WTC11 (cell line): Measurements from ENCODE around the gene ROS1. TPM values are rescaled to one million over a fixed set of nuclear protein-coding genes. Genes with fewer than 3 reads are reported as not detected.

Source experiments
- ATAC-seq: fragments of 200-7000 bp; cut with Tn5 transposase; 2 replicates; pipeline ENCODE4 v1.10.0; 2021; ENCODE audit warnings: mild to moderate bottlenecking, moderate library complexity
- CTCF ChIA-PET: fragments of 300-600 bp; sonication (Branson Sonifier 250); formaldehyde crosslinking; loops from one replicate; lab custom pipeline; 2021; ENCODE audit warnings: antibody characterized with exemption; lab: Charles Lee
- POLR2A ChIA-PET: fragments of 350-600 bp; sonication (Branson Sonifier 250); formaldehyde crosslinking; loops from one replicate; lab custom pipeline; 2021; ENCODE audit warnings: antibody characterized with exemption; lab: Charles Lee
- DNase-seq: peaks from one replicate; pipeline ENCODE4 v3.0.0; 2021; ENCODE audit warnings: low spot score
- H3K27ac Mint-ChIP-seq: 2 replicates; pipeline ENCODE4 v1.8.0; 2021; ENCODE audit warnings: mixed read lengths
- H3K27me3 Mint-ChIP-seq: 2 replicates; pipeline ENCODE4 v1.8.0; 2021; ENCODE audit warnings: low read depth, mild to moderate bottlenecking, moderate library complexity, mixed read lengths
- H3K36me3 Mint-ChIP-seq: 2 replicates; pipeline ENCODE4 v1.8.0; 2021; ENCODE audit warnings: mixed read lengths
- H3K4me1 Mint-ChIP-seq: 2 replicates; pipeline ENCODE4 v1.8.0; 2022; ENCODE audit warnings: mixed read lengths
- H3K4me3 Mint-ChIP-seq: 2 replicates; pipeline ENCODE4 v1.8.0; 2021; ENCODE audit warnings: mild to moderate bottlenecking, moderate library complexity, mixed read lengths
- H3K9me3 Mint-ChIP-seq: 2 replicates; pipeline ENCODE4 v1.8.0; 2021; ENCODE audit warnings: mixed read lengths
- ATF1 ChIP-seq: sonication (generic); formaldehyde crosslinking; IDR thresholded peaks from 2 replicates; pipeline ENCODE4 v1.8.1; 2023; ENCODE audit warnings: mild to moderate bottlenecking, moderate library complexity, missing genetic modification reagents
- ATF2 ChIP-seq: sonication (generic); formaldehyde crosslinking; IDR thresholded peaks from 2 replicates; pipeline ENCODE4 v1.8.1; 2022; ENCODE audit warnings: low read depth, missing genetic modification reagents, borderline replicate concordance
- HMGA2 ChIP-seq: fragments of 250-450 bp; sonication (Bioruptor Pico); IDR thresholded peaks from 2 replicates; pipeline ENCODE4 v1.4.0; 2021; ENCODE audit warnings: mild to moderate bottlenecking, moderate library complexity
- IRF1 ChIP-seq: sonication (generic); formaldehyde crosslinking; IDR thresholded peaks from 2 replicates; pipeline ENCODE4 v1.8.0; 2023; ENCODE audit warnings: missing genetic modification reagents
- IRF2 ChIP-seq: sonication (generic); formaldehyde crosslinking; IDR thresholded peaks from 2 replicates; pipeline ENCODE4 v1.8.0; 2022; ENCODE audit warnings: low read depth, missing genetic modification reagents, borderline replicate concordance
- JAZF1 ChIP-seq: fragments of 250-450 bp; sonication (Bioruptor Pico); IDR thresholded peaks from 2 replicates; pipeline ENCODE4 v1.9.0; 2021; ENCODE audit warnings: moderate library complexity, mild to moderate bottlenecking, inconsistent platforms
- KAT7 ChIP-seq: sonication (generic); formaldehyde crosslinking; IDR thresholded peaks from 2 replicates; pipeline ENCODE4 v1.8.1; 2023; ENCODE audit warnings: missing genetic modification reagents, mild to moderate bottlenecking, borderline replicate concordance
- MXD4 ChIP-seq: fragments of 250-450 bp; sonication (Bioruptor Pico); IDR thresholded peaks from 2 replicates; pipeline ENCODE4 v1.8.0; 2021; ENCODE audit warnings: mild to moderate bottlenecking, moderate library complexity, borderline replicate concordance
- MYBL2 ChIP-seq: sonication (generic); formaldehyde crosslinking; IDR thresholded peaks from 2 replicates; pipeline ENCODE4 v1.8.1; 2023; ENCODE audit warnings: mild to moderate bottlenecking, moderate library complexity, missing genetic modification reagents
- NFE2L1 ChIP-seq: sonication (generic); formaldehyde crosslinking; IDR thresholded peaks from 2 replicates; pipeline ENCODE4 v1.8.1; 2023; ENCODE audit warnings: missing genetic modification reagents
- NR1H2 ChIP-seq: sonication (generic); formaldehyde crosslinking; IDR thresholded peaks from 2 replicates; pipeline ENCODE4 v1.9.0; 2021; ENCODE audit warnings: mild to moderate bottlenecking, moderate library complexity, missing genetic modification reagents
- NR3C1 ChIP-seq: sonication (generic); formaldehyde crosslinking; conservative IDR thresholded peaks from 2 replicates; pipeline ENCODE4 v1.8.1; 2023; ENCODE audit warnings: low read depth, mild to moderate bottlenecking, missing genetic modification reagents
- PRRX2 ChIP-seq: fragments of 250-450 bp; sonication (Bioruptor Pico); IDR thresholded peaks from 2 replicates; pipeline ENCODE4 v1.8.0; 2021; ENCODE audit warnings: mild to moderate bottlenecking
- RORB ChIP-seq: fragments of 250-450 bp; sonication (Bioruptor Pico); IDR thresholded peaks from 2 replicates; pipeline ENCODE4 v1.9.0; 2021; ENCODE audit warnings: mild to moderate bottlenecking
- SMAD3 ChIP-seq: sonication (generic); formaldehyde crosslinking; IDR thresholded peaks from 2 replicates; pipeline ENCODE4 v1.8.0; 2022; ENCODE audit warnings: missing genetic modification reagents, mild to moderate bottlenecking, borderline replicate concordance
- SOX15 ChIP-seq: fragments of 250-450 bp; sonication (Bioruptor Pico); IDR thresholded peaks from 2 replicates; pipeline ENCODE4 v1.9.0; 2021; ENCODE audit warnings: mild to moderate bottlenecking
- TEAD1 ChIP-seq: sonication (generic); formaldehyde crosslinking; IDR thresholded peaks from 2 replicates; pipeline ENCODE4 v1.8.0; 2022; ENCODE audit warnings: mild to moderate bottlenecking, missing genetic modification reagents
- ZBTB21 ChIP-seq: sonication (generic); formaldehyde crosslinking; IDR thresholded peaks from 2 replicates; pipeline ENCODE4 v1.8.1; 2023; ENCODE audit warnings: mild to moderate bottlenecking, missing genetic modification reagents, borderline replicate concordance
- ZNF121 ChIP-seq: sonication (generic); formaldehyde crosslinking; IDR thresholded peaks from 2 replicates; pipeline ENCODE4 v1.8.0; 2023; ENCODE audit warnings: missing genetic modification reagents
- ZNF138 ChIP-seq: sonication (generic); formaldehyde crosslinking; conservative IDR thresholded peaks from 2 replicates; pipeline ENCODE4 v1.8.1; 2022; ENCODE audit warnings: mild to moderate bottlenecking, moderate library complexity, missing genetic modification reagents
- ZNF232 ChIP-seq: sonication (generic); formaldehyde crosslinking; IDR thresholded peaks from 2 replicates; pipeline ENCODE4 v1.8.0; 2022; ENCODE audit warnings: mild to moderate bottlenecking, missing genetic modification reagents
- ZNF423 ChIP-seq: fragments of 250-450 bp; sonication (Bioruptor Pico); IDR thresholded peaks from 2 replicates; pipeline ENCODE4 v2.1.2; 2022; ENCODE audit warnings: mild to moderate bottlenecking, moderate library complexity
- ZNF425 ChIP-seq: fragments of 250-450 bp; sonication (Bioruptor Pico); conservative IDR thresholded peaks from 2 replicates; pipeline ENCODE4 v1.9.0; 2021; ENCODE audit warnings: mild to moderate bottlenecking
- total RNA-seq: library from RNA; stranded (reverse); gene quantifications from 3 replicates; pipeline ENCODE4 v1.2.3, GENCODE V29; 2021
- TF ChIP-seq, protein P1 (sequence below): fragments of 250-450 bp; sonication (Bioruptor Pico); IDR thresholded peaks from 2 replicates; pipeline ENCODE4 v1.9.0; 2021; ENCODE audit warnings: moderate library complexity, mild to moderate bottlenecking, inconsistent platforms, borderline replicate concordance
- TF ChIP-seq, protein P2 (sequence below): fragments of 200-600 bp; IDR thresholded peaks from 2 replicates; pipeline ENCODE4 v1.8.0; 2022; ENCODE audit warnings: antibody characterized with exemption
- TF ChIP-seq, protein P3 (sequence below): sonication (generic); formaldehyde crosslinking; IDR thresholded peaks from 2 replicates; pipeline ENCODE4 v1.8.0; 2022; ENCODE audit warnings: mild to moderate bottlenecking, missing genetic modification reagents

The ROS1 gene
- total RNA-seq, 1 experiment from 2014 or later = 0.02 TPM

DNA sequence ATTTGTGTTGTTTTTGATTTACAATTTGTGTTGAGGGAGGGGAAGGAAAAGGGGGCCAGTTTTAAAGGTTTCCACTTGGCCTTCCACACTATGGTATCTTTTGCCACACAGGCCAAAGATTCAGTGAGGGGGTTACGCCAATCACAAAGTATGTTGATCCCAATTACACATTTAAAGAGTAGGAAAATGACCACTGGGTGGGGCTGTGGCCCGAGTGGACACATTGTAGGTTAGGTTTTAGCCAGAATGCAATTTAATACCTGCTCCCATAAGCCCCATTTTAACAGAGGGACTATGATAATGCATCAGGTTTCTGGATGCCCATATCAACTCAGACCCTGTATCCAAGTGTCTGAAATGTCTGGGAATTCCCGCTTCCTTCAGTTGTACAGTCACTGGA lies 144.8 kb downstream of the ROS1 start:
- peaks cover 3% of the 10 kb centered on the region for H3K27me3 Mint-ChIP-seq

DNA sequence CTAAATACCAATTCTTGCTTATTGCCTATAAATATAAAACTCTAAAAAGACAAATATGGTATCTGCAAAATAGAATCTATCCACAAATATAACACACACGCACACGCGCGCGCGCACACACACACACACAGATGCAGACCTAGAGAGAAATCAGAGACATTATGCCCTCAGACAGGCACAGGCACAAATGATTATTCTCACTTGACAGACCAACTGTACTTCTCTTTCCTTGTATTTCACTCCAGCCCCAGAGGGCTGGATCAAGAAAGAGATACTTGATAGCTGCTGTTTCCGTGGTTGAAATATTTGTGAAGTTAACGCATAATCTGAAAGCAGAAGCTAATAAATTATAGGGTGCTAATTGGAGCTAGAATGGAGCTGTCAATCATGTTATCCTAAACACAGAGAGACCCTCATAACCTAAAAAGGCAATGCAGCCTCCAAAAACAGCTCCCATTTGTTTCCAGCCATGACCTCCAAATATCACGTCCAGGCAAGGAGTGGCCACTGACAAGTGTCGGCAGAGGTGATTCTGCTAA lies 148.9 kb downstream of the ROS1 start:
- Mint-ChIP-seq H3K9me3 (no peaks in the 10 kb centered on the region), H3K4me3 (no peak overlapping the region), H3K27ac (no peak overlapping the region), H3K27me3 (peaks cover 44% of the 10 kb centered on the region), H3K4me1 (peaks cover 12% of the 10 kb centered on the region), H3K36me3 (no peaks in the 10 kb centered on the region)
- TF ChIP-seq, protein P1, sequence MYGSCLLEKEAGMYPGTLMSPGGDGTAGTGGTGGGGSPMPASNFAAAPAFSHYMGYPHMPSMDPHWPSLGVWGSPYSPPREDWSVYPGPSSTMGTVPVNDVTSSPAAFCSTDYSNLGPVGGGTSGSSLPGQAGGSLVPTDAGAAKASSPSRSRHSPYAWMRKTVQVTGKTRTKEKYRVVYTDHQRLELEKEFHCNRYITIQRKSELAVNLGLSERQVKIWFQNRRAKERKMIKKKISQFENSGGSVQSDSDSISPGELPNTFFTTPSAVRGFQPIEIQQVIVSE = no peak
- TF ChIP-seq JAZF1 = no peak
- no peak for TF ChIP-seq RORB (CRISPR knock-in tag)
- TF ChIP-seq HMGA2 (CRISPR knock-in tag) = no peak
- no peak for TF ChIP-seq IRF1
- TF ChIP-seq NR3C1 = no peak
- no peak for TF ChIP-seq NR1H2
- no peak for TF ChIP-seq ZNF423 (CRISPR knock-in tag)
- no peak for TF ChIP-seq ZNF232 (CRISPR knock-in tag)
- TF ChIP-seq ZNF121 = no peak
- TF ChIP-seq MYBL2 (CRISPR knock-in tag) = no peak
- TF ChIP-seq PRRX2 = no peak
- no peak for TF ChIP-seq ZNF138
- no peak for TF ChIP-seq TEAD1
- no peak for TF ChIP-seq KAT7 (CRISPR knock-in tag)
- TF ChIP-seq NFE2L1 = no peak
- TF ChIP-seq SMAD3 (CRISPR knock-in tag) = no peak
- ATAC-seq = no peak
- no peak for DNase-seq
- ChIA-PET CTCF (interaction anchor here (1.5 kb wide), 1 partner anchor 12 kb away, joined by 3 read pairs; the partner anchor contains the start of gene VGLL2), POLR2A (no interaction called here)

More for the DNA sequence above, 144.8 kb downstream of the ROS1 start:
- H3K36me3 Mint-ChIP-seq = no peaks in the 10 kb centered on the region
- 0 out of 2 replicates have a peak, but pooled peaks cover 4% of the 10 kb centered on the region for H3K4me1 Mint-ChIP-seq
- no peaks in the 10 kb centered on the region for H3K9me3 Mint-ChIP-seq
- ChIA-PET CTCF (no interaction called here), POLR2A (no interaction called here)
- DNase-seq (peak; percentile 16), ATAC-seq (peak; percentile 81)
- H3K4me3 Mint-ChIP-seq = no peak overlapping the region
- no peak overlapping the region for H3K27ac Mint-ChIP-seq
- TF ChIP-seq, protein P2, sequence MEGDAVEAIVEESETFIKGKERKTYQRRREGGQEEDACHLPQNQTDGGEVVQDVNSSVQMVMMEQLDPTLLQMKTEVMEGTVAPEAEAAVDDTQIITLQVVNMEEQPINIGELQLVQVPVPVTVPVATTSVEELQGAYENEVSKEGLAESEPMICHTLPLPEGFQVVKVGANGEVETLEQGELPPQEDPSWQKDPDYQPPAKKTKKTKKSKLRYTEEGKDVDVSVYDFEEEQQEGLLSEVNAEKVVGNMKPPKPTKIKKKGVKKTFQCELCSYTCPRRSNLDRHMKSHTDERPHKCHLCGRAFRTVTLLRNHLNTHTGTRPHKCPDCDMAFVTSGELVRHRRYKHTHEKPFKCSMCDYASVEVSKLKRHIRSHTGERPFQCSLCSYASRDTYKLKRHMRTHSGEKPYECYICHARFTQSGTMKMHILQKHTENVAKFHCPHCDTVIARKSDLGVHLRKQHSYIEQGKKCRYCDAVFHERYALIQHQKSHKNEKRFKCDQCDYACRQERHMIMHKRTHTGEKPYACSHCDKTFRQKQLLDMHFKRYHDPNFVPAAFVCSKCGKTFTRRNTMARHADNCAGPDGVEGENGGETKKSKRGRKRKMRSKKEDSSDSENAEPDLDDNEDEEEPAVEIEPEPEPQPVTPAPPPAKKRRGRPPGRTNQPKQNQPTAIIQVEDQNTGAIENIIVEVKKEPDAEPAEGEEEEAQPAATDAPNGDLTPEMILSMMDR = peak; percentile 20; the same call in 1 of the 2 replicates
- TF ChIP-seq, protein P3, sequence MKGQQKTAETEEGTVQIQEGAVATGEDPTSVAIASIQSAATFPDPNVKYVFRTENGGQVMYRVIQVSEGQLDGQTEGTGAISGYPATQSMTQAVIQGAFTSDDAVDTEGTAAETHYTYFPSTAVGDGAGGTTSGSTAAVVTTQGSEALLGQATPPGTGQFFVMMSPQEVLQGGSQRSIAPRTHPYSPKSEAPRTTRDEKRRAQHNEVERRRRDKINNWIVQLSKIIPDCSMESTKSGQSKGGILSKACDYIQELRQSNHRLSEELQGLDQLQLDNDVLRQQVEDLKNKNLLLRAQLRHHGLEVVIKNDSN (CRISPR knock-in tag) = no peak

DNA sequence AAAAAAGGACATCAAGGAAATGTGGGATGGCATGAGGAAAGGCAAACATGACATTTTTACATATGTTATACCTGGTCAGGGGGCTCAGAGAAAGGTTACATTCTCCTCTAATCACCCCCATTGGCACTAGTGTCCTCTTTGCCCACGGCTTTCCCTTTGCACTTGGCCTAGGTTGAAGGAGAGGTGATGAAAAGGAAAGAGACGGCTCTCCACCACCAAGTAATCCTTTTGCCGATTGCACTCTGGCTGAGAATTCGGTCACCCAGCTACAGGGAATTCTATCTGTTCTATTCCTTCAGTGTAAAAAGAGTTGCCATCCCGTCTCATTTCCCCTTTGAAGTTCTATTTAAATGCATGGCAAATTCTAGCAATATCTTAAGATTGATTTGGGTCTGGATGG lies 150.0 kb downstream of the ROS1 start:
- ATAC-seq (no peak), DNase-seq (no peak)
- CTCF ChIA-PET = interaction anchor here (1.5 kb wide), 1 partner anchor 10 kb away, joined by 3 read pairs; the partner anchor contains the start of gene VGLL2
- peaks cover 16% of the 10 kb centered on the region for H3K4me1 Mint-ChIP-seq
- no peaks in the 10 kb centered on the region for H3K36me3 Mint-ChIP-seq
- H3K27me3 Mint-ChIP-seq = peaks cover 55% of the 10 kb centered on the region
- POLR2A ChIA-PET = no interaction called here
- no peaks in the 10 kb centered on the region for H3K9me3 Mint-ChIP-seq
- no peak overlapping the region for H3K4me3 Mint-ChIP-seq
- no peak overlapping the region for H3K27ac Mint-ChIP-seq
- TF ChIP-seq KAT7 (CRISPR knock-in tag) (no peak), MXD4 (CRISPR knock-in tag) (no peak), ATF1 (no peak), IRF2 (no peak), ZBTB21 (CRISPR knock-in tag) (no peak), ATF2 (CRISPR knock-in tag) (no peak), RORB (CRISPR knock-in tag) (no peak), ZNF425 (CRISPR knock-in tag) (no peak), SOX15 (no peak)
